Lower leg skin (tissue), 3 donors: Measurements from ENCODE around the gene C12orf56.

Experiments used
- POLR2A ChIP-seq, 2 donors: fragments of 450-650 bp; IDR thresholded peaks; one replicate each; pipeline ENCODE4 v1.6.1; 2016 to 2017; ENCODE audit warnings: antibody characterized with exemption in 2 of 2, mild to moderate bottlenecking in 1 of 2, moderate library complexity in 1 of 2
- TF ChIP-seq, protein P1 (sequence below), 3 donors: fragments of 450-650 bp; IDR thresholded peaks; one replicate each; pipeline ENCODE4 v1.5.1; 2016; ENCODE audit warnings: antibody characterized with exemption in 3 of 3, mild to moderate bottlenecking in 3 of 3, moderate library complexity in 2 of 3

DNA sequence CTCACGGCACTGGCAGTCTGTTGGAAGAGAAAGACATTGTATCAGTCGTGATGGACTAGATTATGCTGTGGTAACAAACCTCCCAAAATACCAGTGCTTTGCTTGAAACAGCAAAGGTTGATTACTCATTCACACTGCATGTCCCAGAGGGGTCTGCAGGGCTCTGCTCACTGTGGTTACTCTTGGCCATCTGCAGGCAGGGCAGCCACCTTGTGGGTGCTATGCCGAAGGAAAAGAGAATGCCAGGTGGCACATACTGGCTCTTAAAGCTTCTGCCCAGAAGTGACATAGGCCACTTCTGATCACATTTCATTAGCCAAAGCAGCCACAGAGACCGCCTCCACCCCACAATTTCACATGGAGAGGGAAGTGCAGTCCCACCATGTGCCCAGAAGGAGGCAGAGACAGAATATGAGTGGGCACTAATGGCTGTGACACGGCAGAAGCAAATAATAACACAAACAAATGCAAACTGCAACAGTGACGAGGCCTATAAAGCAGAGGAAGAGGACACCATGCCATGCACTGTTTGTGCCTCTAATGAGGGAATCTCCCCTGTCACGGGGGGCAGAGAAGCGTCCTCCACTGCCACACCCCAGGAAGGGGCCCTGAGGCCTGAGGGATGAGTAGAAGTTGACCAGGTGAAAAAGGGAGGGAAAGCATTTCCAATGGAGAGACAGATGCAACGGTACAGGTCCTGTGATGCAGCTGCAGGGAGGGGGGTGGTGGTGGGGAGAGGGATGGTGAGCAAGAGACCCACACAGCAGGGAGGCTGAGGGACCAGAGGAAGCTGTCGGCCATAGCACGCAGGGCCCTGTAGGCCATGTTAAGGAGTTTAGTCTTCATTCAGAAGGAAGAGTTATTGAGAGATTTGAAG lies 116.8 kb downstream of the C12orf56 start:
- no peak for TF ChIP-seq POLR2A (IDR thresholded peaks at IDR 0.05)
- TF ChIP-seq, protein P1, sequence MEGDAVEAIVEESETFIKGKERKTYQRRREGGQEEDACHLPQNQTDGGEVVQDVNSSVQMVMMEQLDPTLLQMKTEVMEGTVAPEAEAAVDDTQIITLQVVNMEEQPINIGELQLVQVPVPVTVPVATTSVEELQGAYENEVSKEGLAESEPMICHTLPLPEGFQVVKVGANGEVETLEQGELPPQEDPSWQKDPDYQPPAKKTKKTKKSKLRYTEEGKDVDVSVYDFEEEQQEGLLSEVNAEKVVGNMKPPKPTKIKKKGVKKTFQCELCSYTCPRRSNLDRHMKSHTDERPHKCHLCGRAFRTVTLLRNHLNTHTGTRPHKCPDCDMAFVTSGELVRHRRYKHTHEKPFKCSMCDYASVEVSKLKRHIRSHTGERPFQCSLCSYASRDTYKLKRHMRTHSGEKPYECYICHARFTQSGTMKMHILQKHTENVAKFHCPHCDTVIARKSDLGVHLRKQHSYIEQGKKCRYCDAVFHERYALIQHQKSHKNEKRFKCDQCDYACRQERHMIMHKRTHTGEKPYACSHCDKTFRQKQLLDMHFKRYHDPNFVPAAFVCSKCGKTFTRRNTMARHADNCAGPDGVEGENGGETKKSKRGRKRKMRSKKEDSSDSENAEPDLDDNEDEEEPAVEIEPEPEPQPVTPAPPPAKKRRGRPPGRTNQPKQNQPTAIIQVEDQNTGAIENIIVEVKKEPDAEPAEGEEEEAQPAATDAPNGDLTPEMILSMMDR (IDR thresholded peaks at IDR 0.05): no peak
